Measurements from ENCODE around the gene RARG. TPM values are rescaled to one million over a fixed set of nuclear protein-coding genes. Genes with fewer than 3 reads are reported as not detected.

RARG gene
- 10 to 100 TPM; 41.7 to 59.8 (median 49.2) TPM for polyA plus RNA-seq (ENCODE audit: insufficient read depth in 1 of 5, insufficient read length in 5 of 5, low replicate concordance in 1 of 5)
- long read RNA-seq, donor 1, partial matches to known transcripts = 0 of 4 reads
- long read RNA-seq, donor 1, other reads (novel, unspliced or antisense) = 0 of 4 reads
- long read RNA-seq, donor 2, partial matches to known transcripts = 0 of 4 reads
- long read RNA-seq, donor 2, other reads (novel, unspliced or antisense) = 0 of 4 reads
- long read RNA-seq, donor 3, partial matches to known transcripts = 23 of 28 reads
- long read RNA-seq, donor 3, other reads (novel, unspliced or antisense) = 0 of 28 reads
- long read RNA-seq, donor 4, partial matches to known transcripts = 0 of 4 reads
- long read RNA-seq, donor 4, other reads (novel, unspliced or antisense) = 0 of 4 reads
- long read RNA-seq, donor 5, partial matches to known transcripts = 0 of 7 reads
- long read RNA-seq, donor 5, other reads (novel, unspliced or antisense) = 0 of 7 reads
- long read RNA-seq, donor 6, partial matches to known transcripts = 0 of 5 reads
- long read RNA-seq, donor 6, other reads (novel, unspliced or antisense) = 0 of 5 reads
- long read RNA-seq, donor 7, transcript RARG-201 (8 exons, 1,836 nt) = major isoform, 9 of 12 reads
- long read RNA-seq, donor 7, partial matches to known transcripts = 0 of 12 reads
- long read RNA-seq, donor 7, other reads (novel, unspliced or antisense) = 0 of 12 reads
- long read RNA-seq, donor 8, partial matches to known transcripts = 0 of 3 reads
- long read RNA-seq, donor 8, other reads (novel, unspliced or antisense) = 0 of 3 reads

DNA sequence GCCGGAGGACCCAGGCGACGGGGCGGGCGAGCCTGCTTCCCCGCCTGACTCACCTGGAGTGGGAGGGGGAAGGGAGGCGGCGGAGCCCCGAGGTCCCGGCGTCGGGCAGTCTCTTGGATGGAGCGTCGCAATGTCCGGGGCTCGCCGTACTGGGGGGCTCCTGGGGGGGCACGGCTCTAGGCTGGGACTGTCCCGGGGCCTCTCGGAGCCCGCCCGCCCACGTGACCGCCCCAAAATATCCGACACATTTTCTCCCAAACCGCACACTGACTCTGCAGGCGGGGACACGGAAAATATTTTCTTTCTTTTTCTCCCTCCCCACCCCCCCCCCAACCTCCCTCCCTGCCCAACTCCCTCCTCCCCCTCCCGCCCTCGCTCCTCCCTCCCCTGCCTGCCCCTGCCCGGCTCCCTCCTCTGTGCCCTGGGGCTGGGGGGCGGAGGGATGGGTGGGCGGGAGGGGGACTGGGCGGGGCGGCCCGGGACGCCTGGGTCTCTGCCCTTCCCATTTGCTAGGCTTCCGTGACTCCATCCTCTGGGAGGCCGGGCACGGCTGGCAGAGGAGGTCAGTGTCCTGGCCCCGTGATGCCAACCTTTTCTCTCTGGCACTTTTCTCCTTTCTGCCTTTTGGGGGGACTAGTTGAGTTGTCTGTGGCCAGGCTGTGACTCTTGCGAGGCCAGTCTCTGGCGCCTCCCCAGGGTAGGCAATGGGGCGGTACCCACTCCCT lies at the start of gene RARG:
RARG (minus strand) TSS at position 289 of the 725 bp plus-strand sequence. CDS start 4,664 bp downstream, outside the sequence.
- no peak for DNase-seq

DNA sequence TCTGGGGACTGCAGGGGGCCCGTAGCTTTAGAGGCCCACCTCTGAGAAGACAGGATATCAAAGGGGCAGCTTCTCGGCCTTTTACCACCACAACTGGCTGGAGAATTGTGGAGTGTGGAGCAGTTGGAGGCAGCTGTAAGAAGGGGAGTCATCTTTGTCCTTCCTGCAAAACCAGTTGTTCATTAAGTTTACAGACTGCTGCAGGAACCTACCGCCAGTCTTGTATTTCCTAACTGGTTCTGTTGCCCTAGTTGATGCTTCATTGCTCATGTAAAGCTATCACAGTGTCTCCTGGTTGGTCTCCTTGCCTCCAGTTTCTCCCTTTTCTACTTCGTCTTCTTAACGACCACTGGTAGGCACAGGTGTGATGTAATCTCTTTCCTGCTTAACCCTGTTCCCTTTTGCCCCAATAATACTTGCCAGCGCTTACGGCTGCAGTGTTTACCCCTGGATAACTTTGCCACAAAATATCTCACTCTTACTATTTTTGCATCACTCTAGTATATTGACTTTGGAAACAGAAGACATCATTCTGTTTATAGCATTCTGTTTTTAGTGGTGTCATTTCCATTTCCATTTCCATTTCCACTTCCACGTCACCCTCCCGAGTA lies 48.0 kb upstream of the RARG start:
- no peak for DNase-seq

DNA sequence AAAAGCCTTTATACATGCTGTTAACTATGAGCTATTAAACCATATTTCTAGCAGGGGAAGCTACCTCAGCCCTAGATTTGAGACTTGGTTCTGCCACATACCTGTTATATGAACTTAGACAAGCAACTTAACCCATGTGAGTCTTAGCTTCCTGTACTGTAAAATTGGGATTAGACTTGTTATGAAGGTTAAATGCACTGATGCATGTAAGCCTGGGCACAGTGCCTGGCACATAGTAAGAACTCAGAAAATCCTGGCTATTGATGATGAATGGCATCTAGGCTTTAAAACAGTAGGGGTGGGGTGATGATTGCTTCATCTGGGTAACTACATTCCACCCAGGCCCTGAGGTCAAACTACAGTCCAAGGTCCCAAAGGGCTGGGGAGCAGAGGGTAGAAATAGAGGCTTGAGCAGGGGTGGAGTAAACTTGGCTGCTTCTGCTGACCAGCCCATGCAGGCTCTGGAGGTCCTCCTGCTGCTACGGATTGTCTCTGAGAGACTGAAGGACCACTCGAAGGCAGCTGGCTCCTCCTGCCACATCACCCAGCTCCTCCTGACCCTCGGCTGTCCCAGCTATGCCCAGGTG lies 47.4 kb upstream of the RARG start:
- no peak for DNase-seq

DNA sequence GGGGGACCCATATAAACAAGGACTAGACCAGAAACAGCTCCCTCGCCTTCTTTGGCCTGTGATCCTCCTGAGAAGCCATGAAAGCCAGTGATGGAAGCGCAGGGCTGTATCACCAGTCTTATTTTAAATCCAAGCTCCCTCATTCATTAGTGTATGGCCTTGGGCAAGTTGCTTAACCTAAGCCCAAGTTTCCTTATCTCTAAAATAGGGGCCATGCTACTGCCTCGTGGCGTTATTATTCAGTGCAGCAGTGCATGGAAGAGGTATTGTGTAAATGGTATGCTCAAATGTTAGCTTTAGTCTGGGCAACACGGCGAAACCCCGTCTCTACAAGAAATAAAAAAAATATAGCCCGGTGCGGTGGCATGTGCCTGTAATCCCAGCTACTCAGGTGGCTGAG lies 46.0 kb upstream of the RARG start:
- no peak for DNase-seq

DNA sequence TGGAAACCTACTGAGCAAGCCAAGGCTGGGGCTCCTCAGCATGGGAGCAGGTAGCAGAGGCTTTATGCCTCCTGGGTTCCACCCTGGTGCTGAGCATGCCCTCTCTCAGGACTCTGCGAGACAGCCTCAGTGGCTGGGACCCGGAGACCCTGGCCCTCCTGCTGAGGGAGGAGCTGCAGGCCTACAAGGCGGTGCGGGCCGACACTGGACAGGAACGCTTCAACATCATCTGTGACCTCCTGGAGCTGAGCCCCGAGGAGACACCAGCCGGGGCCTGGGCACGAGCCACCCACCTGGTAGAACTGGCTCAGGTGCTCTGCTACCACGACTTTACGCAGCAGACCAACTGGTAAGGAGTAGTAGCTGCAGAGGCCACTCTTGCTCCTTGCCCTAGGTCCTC lies 44.5 kb upstream of the RARG start:
- DNase-seq = no peak

DNA sequence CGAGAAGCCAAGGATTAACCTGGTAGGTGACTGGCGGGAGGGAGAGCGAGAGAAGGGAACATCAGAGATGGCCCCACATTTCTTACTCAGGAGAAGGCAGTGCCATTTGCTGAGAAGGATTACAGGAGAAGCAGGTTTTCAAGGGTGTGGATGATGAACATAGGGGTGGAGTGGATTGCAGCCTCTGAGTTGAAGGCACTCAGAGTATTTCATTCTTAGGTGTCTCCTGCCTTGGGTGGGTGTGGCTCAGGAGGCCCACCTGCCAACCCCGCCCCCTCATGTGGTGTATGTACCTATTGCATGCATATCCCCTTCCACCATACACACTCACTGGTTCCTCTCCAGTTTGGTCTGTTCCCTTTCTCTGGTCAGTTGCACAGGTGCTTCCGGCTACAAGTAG lies 42.4 kb upstream of the RARG start:
- no peak for DNase-seq

DNA sequence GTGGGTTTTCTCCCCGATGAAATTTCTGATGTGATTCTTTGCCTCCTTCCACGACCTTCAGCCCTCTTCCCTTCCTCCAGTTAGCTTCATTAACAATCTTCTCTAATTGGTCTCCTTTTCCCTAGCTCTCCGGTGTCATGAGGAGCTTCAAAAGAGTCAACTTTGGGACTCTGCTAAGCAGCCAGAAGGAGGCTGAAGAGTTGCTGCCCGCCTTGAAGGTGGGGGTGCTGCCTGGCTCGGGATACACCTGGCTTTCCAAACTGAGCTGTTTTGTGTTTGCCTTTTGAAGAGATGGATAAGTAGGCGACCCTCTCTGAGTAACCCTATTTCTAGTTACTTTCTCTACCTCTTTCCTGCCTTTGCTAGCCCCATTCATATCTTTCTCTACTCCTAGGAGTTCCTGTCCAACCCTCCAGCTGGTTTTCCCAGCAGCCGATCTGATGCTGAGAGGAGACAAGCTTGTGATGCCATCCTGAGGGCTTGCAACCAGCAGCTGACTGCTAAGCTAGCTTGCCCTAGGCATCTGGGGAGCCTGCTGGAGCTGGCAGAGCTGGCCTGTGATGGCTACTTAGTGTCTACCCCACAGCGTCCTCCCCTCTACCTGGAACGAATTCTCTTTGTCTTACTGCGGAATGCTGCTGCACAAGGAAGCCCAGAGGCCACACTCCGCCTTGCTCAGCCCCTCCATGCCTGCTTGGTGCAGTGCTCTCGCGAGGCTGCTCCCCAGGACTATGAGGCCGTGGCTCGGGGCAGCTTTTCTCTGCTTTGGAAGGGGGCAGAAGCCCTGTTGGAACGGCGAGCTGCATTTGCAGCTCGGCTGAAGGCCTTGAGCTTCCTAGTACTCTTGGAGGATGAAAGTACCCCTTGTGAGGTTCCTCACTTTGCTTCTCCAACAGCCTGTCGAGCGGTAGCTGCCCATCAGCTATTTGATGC lies 36.9 kb upstream of the RARG start:
- no peak for DNase-seq

DNA sequence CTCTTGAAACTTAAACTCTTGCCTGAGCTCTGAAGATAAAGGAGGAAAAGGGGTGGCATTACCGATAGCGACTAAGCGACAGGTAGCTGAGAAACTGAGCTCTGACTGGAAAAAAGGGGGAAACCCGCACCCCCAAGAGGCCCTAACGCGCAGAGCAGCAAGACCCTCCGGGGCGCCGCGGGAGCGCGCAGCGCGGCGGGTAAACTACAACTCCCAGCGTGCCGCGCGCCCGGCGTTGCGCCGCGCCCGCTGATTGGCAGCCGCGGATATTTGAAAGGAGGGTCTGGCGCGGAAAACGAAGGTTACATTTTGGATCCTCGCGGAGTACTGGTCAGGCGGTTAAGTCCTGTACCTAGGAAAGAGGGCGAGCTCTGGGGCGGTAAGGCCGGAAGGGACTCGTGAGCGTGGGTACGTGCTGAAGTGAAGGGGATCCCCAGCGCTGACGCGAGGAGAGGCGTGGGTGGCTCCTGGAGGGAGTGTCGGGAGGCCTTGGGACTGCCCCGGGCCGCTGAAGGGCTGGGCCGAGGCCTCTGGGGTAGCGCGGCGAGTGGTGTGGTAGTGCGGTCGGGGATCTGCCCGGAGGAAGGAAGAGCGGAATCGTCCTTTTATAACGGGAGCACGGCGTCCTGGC lies 36.1 kb upstream of the RARG start, which contains the start of gene ESPL1:
ESPL1 (plus strand) TSS at position 301 of the 631 bp plus-strand sequence. CDS start 468 bp downstream, outside the sequence.
- peak; percentile 81 to 89 for DNase-seq

DNA sequence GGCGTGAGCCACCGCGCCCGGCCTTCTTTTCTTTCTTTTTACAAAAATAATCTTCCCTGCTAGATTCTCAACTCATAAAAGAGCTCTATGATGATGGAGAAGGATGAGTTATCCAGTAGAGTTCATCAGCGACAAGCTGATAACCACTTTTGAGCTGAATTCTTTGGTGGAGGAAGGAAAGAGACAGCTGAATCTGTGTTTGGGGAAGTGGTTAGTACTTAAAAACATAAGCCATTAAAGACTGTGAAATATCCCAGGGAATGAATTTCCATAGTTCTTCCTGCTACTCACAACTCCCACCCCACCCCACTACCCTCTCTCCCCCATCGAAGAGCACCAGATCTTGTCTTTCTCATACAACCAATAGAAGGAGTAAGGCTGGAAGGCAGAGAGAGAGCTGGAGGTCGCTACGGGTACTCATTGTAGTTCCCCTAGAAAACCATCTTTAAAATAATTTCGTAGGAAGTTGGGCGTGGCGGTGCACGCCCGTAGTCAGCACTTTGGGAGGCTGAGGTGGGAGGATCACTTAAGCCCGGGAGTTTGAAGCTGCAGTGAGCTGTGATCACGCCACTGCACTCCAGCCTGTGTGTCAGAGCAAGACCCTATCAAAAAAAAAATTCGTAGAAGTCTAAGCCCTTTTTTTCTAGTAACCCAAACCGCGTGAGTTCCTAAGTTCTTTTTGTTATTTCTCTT lies 35.4 kb upstream of the RARG start:
- DNase-seq = no peak

DNA sequence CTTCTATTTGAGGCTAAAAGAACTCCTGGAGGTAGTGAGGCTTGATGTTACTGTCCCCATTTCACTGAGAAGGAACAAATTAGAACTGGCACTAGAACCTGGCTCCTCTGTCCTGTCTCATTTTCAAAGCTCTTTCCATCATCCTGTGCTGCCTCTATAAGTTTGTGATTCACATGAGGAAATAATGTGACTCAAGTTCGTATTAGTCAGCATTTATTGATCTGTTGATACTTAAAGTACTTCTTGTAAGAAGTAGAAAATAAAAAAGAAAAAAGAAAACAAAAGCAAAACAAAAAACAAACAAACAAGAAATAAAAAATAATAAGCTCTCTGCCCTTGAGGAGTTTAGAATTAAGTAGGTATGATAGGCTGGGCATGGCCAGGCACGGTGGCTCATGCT lies 33.8 kb upstream of the RARG start:
- DNase-seq = no peak

DNA sequence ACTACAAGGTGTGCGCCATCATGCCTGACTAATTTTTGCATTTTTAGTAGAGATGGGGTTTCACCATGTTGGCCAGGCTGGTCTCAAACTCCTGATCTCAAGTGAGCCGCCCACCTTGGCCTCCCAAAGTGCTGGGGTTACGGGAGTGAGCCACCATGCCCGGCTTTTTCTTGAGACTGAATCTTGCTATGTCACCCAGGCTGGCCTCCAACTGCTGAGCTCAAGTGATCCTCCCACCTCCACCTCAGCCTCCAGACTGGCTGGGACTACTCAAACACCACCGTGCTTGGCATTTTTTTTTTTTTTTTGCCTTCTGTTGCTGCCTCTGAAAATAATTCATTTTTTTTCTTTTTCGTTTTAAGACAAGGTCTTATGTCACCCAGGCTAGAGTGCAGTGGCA lies 27.9 kb upstream of the RARG start:
- no peak for DNase-seq

DNA sequence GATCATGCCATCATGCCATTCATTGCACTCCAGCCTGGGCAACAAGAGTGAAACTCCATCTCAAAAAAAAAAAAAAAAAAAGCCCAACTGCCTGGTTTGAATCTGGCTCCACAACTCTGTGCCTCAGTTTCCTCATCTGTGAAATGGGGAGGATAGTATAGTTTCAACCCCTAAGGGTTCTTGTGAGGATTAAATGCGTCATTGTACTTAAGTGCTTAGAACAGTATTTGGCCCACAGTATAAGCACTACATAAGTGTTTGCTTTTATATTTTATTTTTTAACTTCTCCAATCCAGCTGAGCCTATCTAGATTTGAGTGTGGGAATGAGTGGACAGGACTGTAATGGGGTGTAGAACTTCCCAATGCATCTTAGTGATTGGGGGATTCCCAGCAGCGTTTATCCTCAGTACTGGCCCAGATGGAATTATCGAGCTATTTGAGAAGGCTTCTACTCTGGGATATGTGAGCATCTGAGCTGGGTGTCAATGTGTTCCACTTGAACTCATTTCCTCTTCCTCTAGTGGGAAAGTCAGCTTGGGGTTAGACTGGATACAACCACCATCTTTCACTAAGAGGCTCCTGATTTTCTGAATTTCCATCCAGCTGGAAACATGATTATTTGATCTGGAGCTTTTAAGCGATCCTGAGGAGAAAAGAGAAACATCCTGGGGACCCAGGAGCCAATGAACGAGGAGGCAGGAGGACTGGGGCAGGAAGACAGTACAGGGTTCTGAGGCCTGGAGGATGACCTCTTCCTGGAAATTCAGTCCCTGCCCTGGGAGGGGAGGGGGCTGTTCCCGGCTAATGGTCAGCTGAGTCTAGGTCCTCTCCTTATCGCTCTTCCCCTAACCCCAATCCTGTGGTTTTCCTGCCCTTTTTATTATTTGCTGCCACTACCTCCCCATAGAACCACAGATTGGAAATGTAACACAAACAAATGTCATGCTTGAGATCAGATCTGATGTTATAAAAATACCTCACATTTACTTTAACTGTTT lies 26.8 kb upstream of the RARG start:
- no peak for DNase-seq

DNA sequence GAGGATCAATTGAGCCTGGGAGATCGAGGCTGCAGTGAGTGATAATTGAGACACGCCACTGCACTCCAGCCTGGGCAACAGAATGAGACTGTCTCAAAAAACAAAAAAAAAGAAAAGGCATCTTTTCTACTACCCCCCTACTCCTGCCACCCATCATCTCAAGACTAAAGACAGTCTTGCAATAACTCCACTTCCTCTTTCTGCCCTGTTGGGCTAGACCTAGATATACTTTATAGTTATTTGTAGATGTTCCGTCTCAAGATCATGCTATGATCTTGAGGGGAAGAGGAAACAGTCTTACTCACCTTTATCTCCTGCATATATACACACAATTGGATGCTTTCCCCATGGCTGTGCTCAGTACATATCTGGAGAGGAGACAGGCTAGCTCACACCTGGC lies 24.0 kb upstream of the RARG start:
- no peak for DNase-seq

DNA sequence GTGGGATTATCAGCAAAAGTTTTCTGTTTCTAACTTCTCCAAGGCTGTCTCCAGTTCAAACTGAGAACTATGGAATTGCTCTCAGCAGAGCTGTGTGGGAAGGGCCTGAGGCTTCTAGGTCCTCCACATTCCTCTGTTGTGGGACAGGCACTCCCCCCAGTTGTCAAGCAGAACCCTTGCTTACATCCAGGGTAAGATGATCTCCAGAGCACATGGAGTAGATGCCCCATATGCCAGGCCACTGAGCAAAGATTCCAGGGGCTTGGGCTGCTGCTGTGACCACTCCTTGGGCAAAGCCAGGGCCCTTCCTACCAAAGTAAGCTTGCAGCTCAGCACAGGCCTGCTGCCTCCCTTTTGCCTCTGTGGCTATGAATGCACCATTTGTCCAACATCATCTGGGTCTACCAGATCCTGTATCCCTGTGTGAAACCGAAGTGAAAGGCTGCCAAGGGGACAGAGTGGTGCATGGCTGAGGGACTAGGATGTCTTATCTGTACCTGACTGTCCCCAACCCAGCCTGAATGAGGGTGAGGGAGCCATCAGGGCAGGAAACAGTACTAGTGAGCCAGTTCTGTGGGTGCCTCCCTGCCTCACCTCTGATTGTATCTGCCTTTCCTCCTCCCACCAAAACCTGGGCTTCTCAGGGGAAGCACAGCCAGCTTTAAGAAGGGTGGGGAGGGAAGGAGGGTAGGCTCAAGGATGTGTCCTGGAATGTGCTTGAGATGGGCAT lies 23.0 kb upstream of the RARG start:
- no peak for DNase-seq

DNA sequence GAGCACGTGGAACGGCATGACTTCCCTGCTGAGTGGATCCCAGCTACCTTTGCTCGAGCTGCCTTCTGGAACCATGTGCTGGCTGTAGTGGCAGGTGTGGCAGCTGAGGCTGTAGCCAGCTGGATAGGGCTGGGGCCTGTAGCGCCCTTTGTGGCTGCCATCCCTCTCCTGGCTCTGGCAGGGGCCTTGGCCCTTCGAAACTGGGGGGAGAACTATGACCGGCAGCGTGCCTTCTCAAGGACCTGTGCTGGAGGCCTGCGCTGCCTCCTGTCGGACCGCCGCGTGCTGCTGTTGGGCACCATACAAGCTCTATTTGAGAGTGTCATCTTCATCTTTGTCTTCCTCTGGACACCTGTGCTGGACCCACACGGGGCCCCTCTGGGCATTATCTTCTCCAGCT lies 21.3 kb upstream of the RARG start:
- DNase-seq = no peak

DNA sequence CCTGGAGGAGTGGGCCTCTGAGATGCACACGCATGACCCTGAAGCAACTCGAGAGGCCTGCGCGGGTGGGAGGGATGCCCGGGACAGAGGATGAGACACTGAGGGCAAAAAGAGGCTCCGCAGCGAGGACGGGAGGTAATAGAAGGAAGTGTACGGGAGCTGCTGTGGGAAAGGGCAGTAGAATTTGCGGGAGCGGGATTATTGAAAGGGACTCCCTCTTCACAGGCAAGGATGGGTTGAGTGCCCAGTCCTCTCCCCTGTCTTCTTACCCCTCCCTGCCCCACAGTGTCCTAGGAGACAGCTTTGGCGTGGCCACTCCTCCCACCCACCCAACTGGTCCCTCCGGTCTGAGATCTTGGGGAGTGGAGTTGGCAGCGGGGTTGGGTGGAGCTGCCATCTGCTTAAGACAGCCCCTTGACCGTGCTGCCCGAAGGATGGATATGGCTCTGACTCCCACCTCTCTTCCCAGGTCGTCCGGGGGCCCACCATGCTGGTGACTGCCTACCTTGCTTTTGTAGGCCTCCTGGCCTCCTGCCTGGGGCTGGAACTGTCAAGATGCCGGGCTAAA lies 20.4 kb upstream of the RARG start:
- no peak for DNase-seq

All from right lung (tissue), 10 donors.